K562 (cell line): ENCODE measurements around the gene DROSHA. TPM values are rescaled to one million over a fixed set of nuclear protein-coding genes. Genes with fewer than 3 reads are reported as not detected.

Experiments
- ATAC-seq: fragments of 200-7000 bp; cut with Tn5 transposase; 3 replicates; pipeline ENCODE4 v1.9.1; 2020; ENCODE audit warnings: moderate library complexity
- BruUV-seq: library from RNA; stranded (reverse); fragments of 400-500 nt; replicated peaks from 2 replicates; lab custom pipeline; 2021; lab: Mats Ljungman, UMichigan
- CTCF ChIA-PET: fragments of 300-600 bp; formaldehyde crosslinking; extraction: SDS; loops from one replicate; lab custom pipeline; 2021; ENCODE audit warnings: low intra/inter-chr PET ratio; lab: Yijun Ruan, JAX
- POLR2A ChIA-PET: fragments of 300-600, 350-650 bp; sonication (Branson Sonifier 250); formaldehyde crosslinking; extraction: SDS; loops from one replicate; lab custom pipeline; 2021; ENCODE audit warnings: antibody characterized with exemption, inconsistent platforms; lab: Yijun Ruan, JAX
- DNase-seq, 4 experiments: peaks; one replicate each; pipeline versions ENCODE4 v3.0.0 to v3.0.0-alpha.2; 2011 to 2018; ENCODE audit warnings: low spot score in 3 of 4, mixed read lengths in 3 of 4; ENCODE audit errors: extremely low read depth in 1 of 4
- FAIRE-seq: peaks from 2 replicates; lab custom pipeline; 2011; peaks lifted over from hg19 to GRCh38; lab: Jason Lieb, UNC
- H2AFZ ChIP-seq: 2 replicates; pipeline ENCODE4 v1.6.0; 2011; ENCODE audit warnings: low read depth, low read length, control low read depth, inconsistent platforms
- H3K27ac ChIP-seq: fragments of 200-600 bp; 3 replicates; pipeline ENCODE4 v1.8.0; 2011; ENCODE audit warnings: low read depth, mild to moderate bottlenecking, control low read depth, inconsistent platforms, low read length, moderate library complexity, mixed read lengths; ENCODE audit errors: extremely low read depth
- H3K27me3 ChIP-seq, 2 experiments: fragments of 300-600 bp in 1 of 2; 2 replicates in 1 of 2; 3 replicates in 1 of 2; pipeline versions ENCODE4 v1.6.0 to v1.8.0; 2011; ENCODE audit warnings: inconsistent platforms in 2 of 2, low read length in 2 of 2, mild to moderate bottlenecking in 1 of 2, mixed read lengths in 1 of 2, moderate library complexity in 1 of 2; ENCODE audit not compliant: control insufficient read depth in 2 of 2, insufficient read depth in 2 of 2
- H3K36me3 ChIP-seq: fragments of 300-600 bp; 3 replicates; pipeline ENCODE4 v1.8.0; 2011; ENCODE audit warnings: mild to moderate bottlenecking, low read length, inconsistent platforms; ENCODE audit not compliant: control insufficient read depth, insufficient read depth
- H3K4me1 ChIP-seq, 2 experiments: fragments of 200-600 bp in 1 of 2; replicated peaks in 1 of 2; 2 replicates in 1 of 2; 3 replicates in 1 of 2; pipeline versions ENCODE4 v1.5.1 to v1.8.0; 2011; ENCODE audit warnings: inconsistent platforms in 2 of 2, low read length in 2 of 2, mild to moderate bottlenecking in 1 of 2, mixed read lengths in 1 of 2, moderate library complexity in 1 of 2; ENCODE audit not compliant: control insufficient read depth in 2 of 2, insufficient read depth in 2 of 2
- H3K4me2 ChIP-seq: 2 replicates; pipeline ENCODE4 v1.6.1; 2011; ENCODE audit warnings: low read length, control low read depth, inconsistent platforms, mixed read lengths; ENCODE audit not compliant: insufficient read depth
- H3K4me3 ChIP-seq: fragments of 200-600 bp; sonication (generic), shearing (Covaris generic); 2 replicates; pipeline ENCODE4 v1.5.1; 2016; ENCODE audit warnings: control low read depth, inconsistent platforms
- H3K79me2 ChIP-seq: fragments of 200-600 bp; 3 replicates; pipeline ENCODE4 v1.8.0; 2011; ENCODE audit warnings: low read length, inconsistent platforms; ENCODE audit not compliant: control insufficient read depth, insufficient read depth
- H3K9ac ChIP-seq, 2 experiments: 2 replicates each; pipeline versions ENCODE4 v1.6.0 to v1.6.1; 2011; ENCODE audit warnings: low read depth in 2 of 2, low read length in 2 of 2, control low read depth in 1 of 2, inconsistent platforms in 1 of 2, mild to moderate bottlenecking in 1 of 2, mixed read lengths in 1 of 2; ENCODE audit not compliant: insufficient read depth in 1 of 2
- H3K9me1 ChIP-seq: one replicate; pipeline ENCODE4 v1.6.0; 2011; ENCODE audit warnings: inconsistent platforms, mild to moderate bottlenecking, low read length, moderate library complexity; ENCODE audit not compliant: control insufficient read depth, insufficient read depth
- H3K9me3 ChIP-seq: replicated peaks from 2 replicates; pipeline ENCODE4 v1.5.1; 2011; ENCODE audit warnings: low read depth, low read length, inconsistent platforms; ENCODE audit not compliant: control insufficient read depth, insufficient read depth
- H4K20me1 ChIP-seq: replicated peaks from 2 replicates; pipeline ENCODE4 v1.6.1; 2011; ENCODE audit warnings: low read length, inconsistent platforms, mixed read lengths; ENCODE audit not compliant: control insufficient read depth, insufficient read depth
- NR2C1 ChIP-seq, 2 experiments: fragments of 450-650 bp; IDR thresholded peaks; 2 replicates each; pipeline ENCODE4 v1.6.1; 2017; ENCODE audit warnings: mild to moderate bottlenecking in 2 of 2, antibody characterized with exemption in 1 of 2, inconsistent platforms in 1 of 2, missing compliant biosample characterization in 1 of 2, missing genetic modification characterization in 1 of 2
- PURB ChIP-seq: sonication (generic); formaldehyde crosslinking; IDR thresholded peaks from 2 replicates; pipeline ENCODE4 v1.9.0; 2021; ENCODE audit warnings: low read depth, mild to moderate bottlenecking, missing genetic modification reagents
- SMARCA5 ChIP-seq: fragments of 450-650 bp; IDR thresholded peaks from 2 replicates; pipeline ENCODE4 v1.6.1; 2016
- TRIM28 ChIP-seq: fragments of 450-650 bp; IDR thresholded peaks from 2 replicates; pipeline ENCODE4 v1.6.1; 2017
- USF2 ChIP-seq: sonication (generic); formaldehyde crosslinking; IDR thresholded peaks from 2 replicates; pipeline ENCODE4 v1.5.0; 2020; ENCODE audit warnings: missing genetic modification reagents
- ZNF609 ChIP-seq: sonication (generic); formaldehyde crosslinking; IDR thresholded peaks from 2 replicates; pipeline ENCODE4 v1.8.1; 2023; ENCODE audit warnings: missing genetic modification reagents, mild to moderate bottlenecking, borderline replicate concordance
- WGBS: fragments of 100-300 bp; shearing (Covaris generic); methylation state at CpG from one replicate; pipeline ENCODE4 v1.1.6; 2016; ENCODE audit warnings: low coverage, mixed read lengths; ENCODE audit not compliant: insufficient coverage; ENCODE audit errors: missing lambda C conversion rate; 5-methylcytosine and 5-hydroxymethylcytosine counted together
- in situ Hi-C: fragments of 300-500 bp; cut with MboI; formaldehyde crosslinking; loops from 4 replicates; pipeline ENCODE4 v1.15.0; 2018; ENCODE audit warnings: inconsistent platforms, mixed read lengths
- intact Hi-C: fragments of 100-400 bp; cut with micrococcal nuclease; formaldehyde crosslinking; loops from 2 replicates; pipeline ENCODE4 v1.14.2; 2022
- polyA plus RNA-seq, 8 experiments: library from polyadenylated mRNA; depleted of rRNA in 4 of 8; stranded (reverse) in 5 of 8; unstranded in 3 of 8; fragments of >200 nt; fragmentation: Nextera tagmentation in 2 of 8; fragmentation: Illumina TruSeq in 1 of 8; extraction: Ambion mirVana in 2 of 8; extraction: Trizol in 1 of 8; gene quantifications; 2 replicates each; pipeline versions ENCODE4 v1.2.1 to v1.2.3, GENCODE V29; 2011 to 2014; ENCODE audit warnings: inconsistent platforms in 1 of 8, missing spikeins in 1 of 8
- total RNA-seq, 7 experiments: library from RNA; depleted of rRNA in 6 of 7; stranded (reverse); fragments of >200 nt in 6 of 7; fragmentation: Illumina TruSeq in 2 of 7; extraction: Trizol in 2 of 7; gene quantifications; 2 replicates each; pipeline versions ENCODE4 v1.2.1 to v1.2.3, GENCODE V29; 2011 to 2021; ENCODE audit warnings: low replicate concordance in 1 of 7
- TF ChIP-seq, protein P1 (sequence below): fragments of 450-650 bp; IDR thresholded peaks from 2 replicates; pipeline ENCODE4 v1.6.1; 2016; ENCODE audit warnings: mild to moderate bottlenecking

The DROSHA gene
- total and polyA plus RNA-seq, 9 of the 15 experiments (the other 6 are each of a cell fraction or from before 2014, with no cell fraction given), result 52.5 to 109 (median 68.9) TPM

DNA sequence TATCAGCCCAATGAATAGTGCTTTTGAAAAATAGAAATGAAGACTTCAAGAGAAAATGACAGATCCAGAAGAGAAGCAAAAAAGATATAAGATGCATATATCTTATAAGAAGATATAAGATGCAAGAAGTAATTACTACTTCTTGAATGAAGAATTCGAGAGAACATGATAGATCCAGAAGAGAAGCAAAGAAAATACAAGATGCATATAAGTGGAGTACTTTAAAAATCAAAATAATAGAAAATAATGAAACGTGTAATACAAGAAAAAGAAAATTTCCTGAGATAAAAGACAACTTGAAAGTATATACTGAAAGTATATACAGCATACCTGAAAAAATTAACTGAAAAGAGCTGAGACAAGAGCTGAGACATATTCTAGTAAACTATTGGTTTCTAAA lies 76.7 kb downstream of the DROSHA start:
- Histone ChIP-seq H3K9me3 (0 out of 2 replicates have a peak, but pooled peaks cover 2% of the 10 kb centered on the region), H3K36me3 (peaks cover 72% of the 10 kb centered on the region), H3K4me3 (no peak overlapping the region), H2AFZ (no peak overlapping the region), H3K9me1 (no peaks in the 10 kb centered on the region), H3K27me3 (no peaks in the 10 kb centered on the region), H4K20me1 (no peaks in the 10 kb centered on the region), H3K4me2 (no peak overlapping the region), H3K79me2 (no peaks in the 10 kb centered on the region), H3K9ac (no peak overlapping the region), H3K27ac (no peak overlapping the region), H3K4me1 (no peaks in the 10 kb centered on the region)
- 92% methylated on average over 2 of the region's 2 CpGs for WGBS
- ATAC-seq (no peak), FAIRE-seq (no peak), DNase-seq (no peak)
- POLR2A ChIA-PET, result no interaction called here
- in situ Hi-C loops (no loop called here), intact Hi-C loops (no loop called here)
- TF ChIP-seq NR2C1 (IDR thresholded peaks at IDR 0.05), result no peak
- TF ChIP-seq NR2C1 (tag; IDR thresholded peaks at IDR 0.05), result no peak
- TF ChIP-seq TRIM28, result peak; percentile 41; the same call in 1 of the 2 replicates
- BruUV-seq, result no TSS peak
- CTCF ChIA-PET, result no interaction called here

- Histone ChIP-seq H3K27me3 (no peaks in the 10 kb centered on the region), H3K36me3 (peaks cover 72% of the 10 kb centered on the region), H4K20me1 (no peaks in the 10 kb centered on the region), H3K9ac (no peak overlapping the region), H3K4me2 (no peak overlapping the region), H3K27ac (no peak overlapping the region), H2AFZ (no peak overlapping the region), H3K9me1 (no peaks in the 10 kb centered on the region), H3K9me3 (0 out of 2 replicates have a peak, but pooled peaks cover 2% of the 10 kb centered on the region), H3K79me2 (no peaks in the 10 kb centered on the region), H3K4me1 (no peaks in the 10 kb centered on the region), H3K4me3 (no peak overlapping the region)
- 89% methylated on average over 2 of the region's 2 CpGs for WGBS
- ChIA-PET POLR2A (no interaction called here), CTCF (no interaction called here)
- ATAC-seq, result no peak
- no peak for FAIRE-seq
- in situ Hi-C loops (no loop called here), intact Hi-C loops (no loop called here)
- no TSS peak for BruUV-seq
- DNase-seq, result no peak
- no peak for TF ChIP-seq PURB (CRISPR knock-in tag)
- no peak for TF ChIP-seq USF2
- no peak for TF ChIP-seq ZNF609 (CRISPR knock-in tag)
- TF ChIP-seq, protein P1, sequence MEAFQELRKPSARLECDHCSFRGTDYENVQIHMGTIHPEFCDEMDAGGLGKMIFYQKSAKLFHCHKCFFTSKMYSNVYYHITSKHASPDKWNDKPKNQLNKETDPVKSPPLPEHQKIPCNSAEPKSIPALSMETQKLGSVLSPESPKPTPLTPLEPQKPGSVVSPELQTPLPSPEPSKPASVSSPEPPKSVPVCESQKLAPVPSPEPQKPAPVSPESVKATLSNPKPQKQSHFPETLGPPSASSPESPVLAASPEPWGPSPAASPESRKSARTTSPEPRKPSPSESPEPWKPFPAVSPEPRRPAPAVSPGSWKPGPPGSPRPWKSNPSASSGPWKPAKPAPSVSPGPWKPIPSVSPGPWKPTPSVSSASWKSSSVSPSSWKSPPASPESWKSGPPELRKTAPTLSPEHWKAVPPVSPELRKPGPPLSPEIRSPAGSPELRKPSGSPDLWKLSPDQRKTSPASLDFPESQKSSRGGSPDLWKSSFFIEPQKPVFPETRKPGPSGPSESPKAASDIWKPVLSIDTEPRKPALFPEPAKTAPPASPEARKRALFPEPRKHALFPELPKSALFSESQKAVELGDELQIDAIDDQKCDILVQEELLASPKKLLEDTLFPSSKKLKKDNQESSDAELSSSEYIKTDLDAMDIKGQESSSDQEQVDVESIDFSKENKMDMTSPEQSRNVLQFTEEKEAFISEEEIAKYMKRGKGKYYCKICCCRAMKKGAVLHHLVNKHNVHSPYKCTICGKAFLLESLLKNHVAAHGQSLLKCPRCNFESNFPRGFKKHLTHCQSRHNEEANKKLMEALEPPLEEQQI, result no peak
- TF ChIP-seq SMARCA5, result no peak
Observed at GRCh38 chr5:31453522-31453921, 78.4 kb downstream of the DROSHA start.
